Activated CD4-positive, alpha-beta T cell treated with anti-CD3 and anti-CD28 coated beads for 1 hour (primary cell): ENCODE results near the gene ZNF630.
A peak's percentile ranks its signal among the peaks of the same experiment; 100 is the strongest.
"Not testable (repeated sequence)": the region's sequence is repeated elsewhere in the genome, so short reads cannot be mapped to it uniquely, and the experiment has no call there.

Experiments
- DNase-seq: peaks from one replicate; pipeline ENCODE4 v3.0.0-alpha.2; 2020

ZNF630 gene

DNA sequence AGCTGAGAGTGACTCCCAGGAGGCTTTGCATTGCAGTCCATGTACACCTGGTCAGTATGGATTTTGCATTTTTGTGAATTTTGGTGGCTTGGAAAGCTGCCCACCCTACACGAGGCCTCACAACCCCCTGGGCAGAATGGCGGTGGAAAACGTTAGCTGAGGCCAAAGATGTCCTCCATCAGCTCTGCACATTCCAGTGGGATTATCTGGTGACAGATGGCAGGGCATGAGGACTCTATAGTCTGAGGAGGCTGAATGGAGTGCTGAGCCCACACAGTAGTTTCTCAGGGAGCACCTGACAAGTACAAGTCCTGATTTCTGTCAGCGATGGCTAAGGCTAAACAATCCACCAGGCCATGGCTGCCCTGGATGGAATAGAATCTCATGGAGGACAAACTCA lies 43.9 kb downstream of the ZNF630 start:
- DNase-seq = not testable (repeated sequence)

GRCh38 chrX:48025561-48025960 lies 45.9 kb downstream of the ZNF630 start:
- DNase-seq = no peak

DNA sequence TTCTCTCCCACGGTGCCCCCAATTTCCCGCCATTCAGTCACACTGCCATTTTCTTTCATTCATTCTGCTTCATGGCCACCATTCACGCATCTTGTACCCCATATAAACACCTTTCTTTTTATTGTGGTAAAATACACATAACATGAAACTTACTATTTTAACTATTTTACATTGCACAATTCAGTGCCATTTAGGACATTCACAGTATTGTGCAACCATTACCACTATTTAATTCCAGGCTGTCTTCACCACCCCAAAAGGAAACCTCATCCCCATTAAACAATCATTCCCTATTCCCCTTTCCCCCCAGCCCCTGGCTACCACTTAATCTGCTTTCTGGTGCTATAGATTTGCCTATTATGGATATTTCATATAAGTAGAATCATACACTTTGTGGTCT lies 48.7 kb downstream of the ZNF630 start:
- no peak for DNase-seq

DNA sequence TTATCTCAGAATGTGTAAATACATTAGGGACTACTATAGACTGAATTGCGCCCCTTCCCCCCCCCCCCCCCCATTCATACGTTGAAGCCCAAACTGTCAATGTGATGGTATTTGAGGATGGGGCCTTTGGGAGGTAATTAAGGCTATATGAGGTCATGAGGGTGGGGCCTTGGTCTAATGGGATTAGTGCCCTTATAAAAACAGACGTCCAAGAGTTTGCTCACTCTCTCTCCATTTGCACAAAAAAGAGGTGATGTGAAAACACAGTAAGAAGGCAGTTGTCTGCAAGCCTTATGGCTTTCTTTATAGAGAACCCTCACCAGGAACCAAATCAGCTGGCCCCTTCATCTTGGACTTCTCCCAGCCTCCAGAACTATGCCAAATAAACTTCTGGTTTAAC lies 49.3 kb downstream of the ZNF630 start:
- no peak for DNase-seq

- DNase-seq = peak; percentile 57
These were observed 50.2 kb downstream of the ZNF630 start for GRCh38 chrX:48021026-48021900.

- not testable (repeated sequence) for DNase-seq
These were observed 51.0 kb downstream of the ZNF630 start for GRCh38 chrX:48020472-48020871.

DNA sequence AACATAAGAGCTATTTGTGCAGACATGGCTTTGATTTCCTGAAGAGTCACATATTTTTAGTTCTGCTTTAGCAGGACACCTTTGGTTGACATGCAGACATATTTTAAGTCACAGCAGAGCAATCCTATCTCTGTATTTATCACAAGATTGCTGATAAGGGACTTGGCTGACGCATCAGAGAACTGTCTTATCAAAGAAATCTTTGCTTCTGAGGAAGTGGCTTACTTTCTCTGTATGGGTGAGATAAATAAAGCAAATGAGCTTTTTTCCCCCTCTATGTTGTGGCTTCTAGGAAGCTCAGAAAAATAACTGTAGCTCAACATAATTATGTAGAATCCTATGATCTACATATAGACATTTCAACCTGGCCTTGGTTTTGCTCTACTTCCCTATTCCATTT lies 51.5 kb downstream of the ZNF630 start:
- DNase-seq = not testable (repeated sequence)

- not testable (repeated sequence) for DNase-seq
These were observed 54.7 kb downstream of the ZNF630 start for GRCh38 chrX:48016583-48017310.

DNA sequence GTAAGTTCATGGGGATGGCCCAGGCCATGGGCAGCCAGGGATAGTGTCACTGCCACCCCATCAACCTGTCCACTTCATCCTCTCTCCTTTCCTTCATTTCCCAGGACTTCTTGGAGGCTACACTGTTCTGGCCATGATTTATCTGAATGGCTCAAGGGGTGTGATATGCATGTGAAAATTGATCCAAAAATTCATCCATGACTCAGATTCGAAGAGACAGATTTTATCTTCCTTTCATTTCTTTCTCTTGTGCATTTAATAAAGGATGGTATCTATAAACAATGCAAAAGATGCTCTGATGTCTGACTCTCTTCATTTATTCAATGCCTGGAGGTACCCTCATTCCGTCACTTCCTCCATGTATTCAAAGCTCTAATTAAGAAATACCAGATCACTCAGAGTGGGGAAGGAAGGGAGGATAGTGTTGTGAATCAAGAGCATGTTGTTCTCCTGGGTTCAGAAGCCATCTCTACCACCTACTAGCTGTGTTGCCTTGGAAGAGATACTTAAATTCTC lies 61.9 kb downstream of the ZNF630 start:
- not testable (repeated sequence) for DNase-seq
